HG03039 (cell line): Measurements from ENCODE around the gene STOML2.

Experiments used
- ATAC-seq: cut with Tn5 transposase; IDR thresholded peaks from one replicate; pipeline ENCODE4 v1.9.1; 2021; ENCODE audit warnings: mild to moderate bottlenecking, moderate library complexity; ENCODE audit not compliant: unreplicated experiment

STOML2 gene

GRCh38 chr9:35107297-35108290, 4.7 kb upstream of the STOML2 start:
- no peak for ATAC-seq

GRCh38 chr9:35106343-35106730, 3.4 kb upstream of the STOML2 start:
- no peak for ATAC-seq

- no peak for ATAC-seq
These were observed 2.8 kb upstream of the STOML2 start for GRCh38 chr9:35105571-35106342.

- ATAC-seq, result no peak
These were observed 2.2 kb upstream of the STOML2 start for GRCh38 chr9:35105126-35105525.

GRCh38 chr9:35104586-35104985, 1.7 kb upstream of the STOML2 start:
- ATAC-seq, result no peak

GRCh38 chr9:35103660-35104191, 795 bp upstream of the STOML2 start:
- ATAC-seq, result no peak

- peak; percentile 5 for ATAC-seq
These were observed 514 bp downstream of the STOML2 start for GRCh38 chr9:35102465-35102768.

- no peak for ATAC-seq
These were observed 5.4 kb downstream of the STOML2 start for GRCh38 chr9:35097573-35097972.

GRCh38 chr9:35096035-35096849, 6.7 kb downstream of the STOML2 start, which contains the start of gene PIGO:
Gene PIGO, minus strand, starts transcription at chr9:35096591. Its CDS starts 1,026 bp downstream, at chr9:35095565.
- peak; percentile 83 for ATAC-seq

- ATAC-seq, result no peak
These were observed 11.4 kb downstream of the STOML2 start for GRCh38 chr9:35091536-35091935.

GRCh38 chr9:35089434-35089833, 13.5 kb downstream of the STOML2 start:
- ATAC-seq, result no peak

GRCh38 chr9:35085078-35085477, 17.9 kb downstream of the STOML2 start:
- ATAC-seq, result no peak

- ATAC-seq, result peak; percentile 86
These were observed 23.2 kb downstream of the STOML2 start, which contains the start of gene FANCG for GRCh38 chr9:35079426-35080341. Gene FANCG, minus strand, starts transcription at chr9:35079942. Its CDS starts 418 bp downstream, at chr9:35079524.

GRCh38 chr9:35079041-35079425, 23.9 kb downstream of the STOML2 start:
- ATAC-seq, result no peak

- no peak for ATAC-seq
These were observed 24.9 kb downstream of the STOML2 start for GRCh38 chr9:35078066-35078465.

GRCh38 chr9:35076848-35077247, 26.1 kb downstream of the STOML2 start:
- no peak for ATAC-seq

- ATAC-seq, result no peak
These were observed 27.6 kb downstream of the STOML2 start for GRCh38 chr9:35075358-35075757.

- no peak for ATAC-seq
These were observed 28.1 kb downstream of the STOML2 start for GRCh38 chr9:35074791-35075190.

GRCh38 chr9:35074141-35074540, 28.8 kb downstream of the STOML2 start:
- ATAC-seq, result no peak

- no peak for ATAC-seq
These were observed 29.7 kb downstream of the STOML2 start for GRCh38 chr9:35073279-35073612.
